Measurements from ENCODE around the gene PCBP3.
"Not testable (repeated sequence)": the region's sequence is repeated elsewhere in the genome, so short reads cannot be mapped to it uniquely, and the experiment has no call there.

Gene PCBP3

GRCh38 chr21:45938811-45939520, 295.4 kb downstream of the PCBP3 start:
- no peak for DNase-seq

GRCh38 chr21:45939521-45940045, 296.1 kb downstream of the PCBP3 start:
- no peak for DNase-seq

GRCh38 chr21:45940091-45940490, 296.6 kb downstream of the PCBP3 start:
- no peak for DNase-seq

- DNase-seq: no peak
These were observed 297.3 kb downstream of the PCBP3 start for GRCh38 chr21:45940621-45941337.

- DNase-seq: no peak
These were observed 297.8 kb downstream of the PCBP3 start for GRCh38 chr21:45941338-45941710.

- DNase-seq: no peak
These were observed 298.4 kb downstream of the PCBP3 start for GRCh38 chr21:45941717-45942546.

- DNase-seq: no peak
These were observed 299.5 kb downstream of the PCBP3 start for GRCh38 chr21:45942755-45943629.

- no peak for DNase-seq
These were observed 300.4 kb downstream of the PCBP3 start for GRCh38 chr21:45943630-45944540.

GRCh38 chr21:45944601-45945000, 301.1 kb downstream of the PCBP3 start:
- DNase-seq: no peak

- DNase-seq: no peak
These were observed 301.7 kb downstream of the PCBP3 start for GRCh38 chr21:45945066-45945867.

- no peak for DNase-seq
These were observed 302.3 kb downstream of the PCBP3 start for GRCh38 chr21:45945868-45946210.

- DNase-seq: no peak
These were observed 303.8 kb downstream of the PCBP3 start for GRCh38 chr21:45947296-45947695.

GRCh38 chr21:45947716-45948255, 304.3 kb downstream of the PCBP3 start:
- DNase-seq: no peak

- no peak for DNase-seq
These were observed 305.1 kb downstream of the PCBP3 start for GRCh38 chr21:45948576-45949141.

GRCh38 chr21:45949928-45950739, 306.6 kb downstream of the PCBP3 start:
- no peak for DNase-seq

GRCh38 chr21:45950740-45951515, 307.4 kb downstream of the PCBP3 start:
- DNase-seq: no peak

- no peak for DNase-seq
These were observed 308.2 kb downstream of the PCBP3 start for GRCh38 chr21:45951676-45952075.

GRCh38 chr21:45952527-45952926, 309.0 kb downstream of the PCBP3 start:
- not testable (repeated sequence) for DNase-seq
